GM13976 (cell line): ENCODE data around the gene ALDH1L1.

ENCODE experiments used
- DNase-seq: peaks from one replicate; pipeline ENCODE4 v3.0.0; 2012; ENCODE audit warnings: low spot score
- in situ Hi-C: fragments of 300-500 bp; cut with MboI; formaldehyde crosslinking; loops from one replicate; pipeline ENCODE4 v1.12.0; 2022; ENCODE audit warnings: low sequenced_read_pairs, mixed read lengths, inconsistent platforms; ENCODE audit not compliant: unreplicated experiment
- TF ChIP-seq, protein P1 (sequence below): IDR thresholded peaks from 2 replicates; pipeline ENCODE4 v1.5.1; 2012; ENCODE audit warnings: borderline replicate concordance, mild to moderate bottlenecking; ENCODE audit not compliant: insufficient read depth; ENCODE audit errors: extremely low read depth, missing control alignments, control extremely low read depth

Gene ALDH1L1

DNA sequence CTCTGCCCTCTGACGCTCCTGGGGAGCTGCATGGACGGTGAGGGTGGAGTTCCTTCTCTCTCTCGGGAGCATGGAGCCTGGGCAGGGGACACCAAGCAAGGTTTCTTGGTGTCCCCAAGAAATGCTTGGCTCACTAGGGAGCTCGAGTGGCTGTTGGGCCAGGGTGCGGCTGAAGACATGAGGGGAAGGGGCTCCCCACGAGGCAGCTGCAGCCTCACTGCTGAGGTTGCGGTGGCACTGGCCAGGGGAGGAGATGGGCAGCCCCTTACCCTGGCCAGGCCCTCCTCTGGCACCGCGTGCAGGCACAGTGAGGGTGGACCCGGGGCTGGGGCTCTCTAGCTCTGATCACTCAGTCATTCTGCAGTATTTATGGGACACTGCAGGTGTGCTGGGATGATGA lies 52.9 kb downstream of the ALDH1L1 start:
- in situ Hi-C loops = no loop called here
- DNase-seq = no peak
- TF ChIP-seq, protein P1, sequence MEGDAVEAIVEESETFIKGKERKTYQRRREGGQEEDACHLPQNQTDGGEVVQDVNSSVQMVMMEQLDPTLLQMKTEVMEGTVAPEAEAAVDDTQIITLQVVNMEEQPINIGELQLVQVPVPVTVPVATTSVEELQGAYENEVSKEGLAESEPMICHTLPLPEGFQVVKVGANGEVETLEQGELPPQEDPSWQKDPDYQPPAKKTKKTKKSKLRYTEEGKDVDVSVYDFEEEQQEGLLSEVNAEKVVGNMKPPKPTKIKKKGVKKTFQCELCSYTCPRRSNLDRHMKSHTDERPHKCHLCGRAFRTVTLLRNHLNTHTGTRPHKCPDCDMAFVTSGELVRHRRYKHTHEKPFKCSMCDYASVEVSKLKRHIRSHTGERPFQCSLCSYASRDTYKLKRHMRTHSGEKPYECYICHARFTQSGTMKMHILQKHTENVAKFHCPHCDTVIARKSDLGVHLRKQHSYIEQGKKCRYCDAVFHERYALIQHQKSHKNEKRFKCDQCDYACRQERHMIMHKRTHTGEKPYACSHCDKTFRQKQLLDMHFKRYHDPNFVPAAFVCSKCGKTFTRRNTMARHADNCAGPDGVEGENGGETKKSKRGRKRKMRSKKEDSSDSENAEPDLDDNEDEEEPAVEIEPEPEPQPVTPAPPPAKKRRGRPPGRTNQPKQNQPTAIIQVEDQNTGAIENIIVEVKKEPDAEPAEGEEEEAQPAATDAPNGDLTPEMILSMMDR = no peak

DNA sequence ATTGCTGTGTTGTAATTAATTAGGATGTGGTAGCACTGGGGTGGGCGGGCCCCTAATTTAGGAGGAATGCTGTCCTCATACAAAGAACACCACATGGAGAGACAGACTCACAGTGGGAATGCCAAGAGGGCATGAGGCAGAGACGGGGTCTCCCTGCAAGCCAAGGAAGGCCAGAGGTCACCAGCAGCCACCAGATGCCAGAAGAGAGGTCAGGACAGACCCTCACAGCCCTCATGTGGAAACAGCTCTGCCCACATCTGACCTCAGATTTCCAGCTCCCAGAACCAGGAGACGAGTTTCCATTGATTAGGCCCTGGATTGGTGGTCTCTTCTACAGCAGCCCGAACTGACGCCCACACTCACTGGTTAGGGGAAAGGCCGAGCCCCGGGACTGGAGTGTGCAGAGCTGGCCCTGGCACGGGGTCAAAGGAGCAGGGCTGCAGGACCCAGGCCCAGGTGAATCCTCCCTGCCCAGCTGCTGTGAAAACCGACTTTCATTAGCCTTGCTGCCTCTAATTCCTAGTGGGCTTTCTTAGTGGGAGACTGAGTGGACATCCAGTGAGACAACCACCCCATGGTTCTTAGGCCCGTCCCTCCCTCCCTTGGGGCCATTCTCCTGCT lies 53.5 kb downstream of the ALDH1L1 start:
- TF ChIP-seq, protein P1 = no peak
- no peak for DNase-seq
- in situ Hi-C loops = no loop called here

DNA sequence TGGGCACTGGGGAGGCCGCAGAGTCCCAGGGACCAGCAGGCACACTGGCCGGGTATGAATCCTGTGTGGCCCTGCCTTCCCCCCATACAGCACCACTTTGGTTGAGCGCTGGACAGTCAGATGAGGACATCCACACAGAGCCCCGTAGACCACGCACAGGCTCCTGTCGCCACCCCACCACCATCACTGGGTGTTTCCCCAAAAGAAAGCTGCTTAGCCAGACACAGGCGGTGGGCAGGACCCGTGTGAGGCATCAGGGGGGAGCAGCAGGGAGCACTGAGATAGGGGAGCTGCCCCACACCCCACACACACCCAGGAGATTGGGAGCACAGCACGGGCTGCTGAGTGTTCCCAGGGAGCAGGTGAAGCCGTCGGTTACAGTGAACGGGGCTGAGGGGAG lies 54.1 kb downstream of the ALDH1L1 start:
- DNase-seq = no peak
- TF ChIP-seq, protein P1 = no peak
- in situ Hi-C loops = no loop called here

DNA sequence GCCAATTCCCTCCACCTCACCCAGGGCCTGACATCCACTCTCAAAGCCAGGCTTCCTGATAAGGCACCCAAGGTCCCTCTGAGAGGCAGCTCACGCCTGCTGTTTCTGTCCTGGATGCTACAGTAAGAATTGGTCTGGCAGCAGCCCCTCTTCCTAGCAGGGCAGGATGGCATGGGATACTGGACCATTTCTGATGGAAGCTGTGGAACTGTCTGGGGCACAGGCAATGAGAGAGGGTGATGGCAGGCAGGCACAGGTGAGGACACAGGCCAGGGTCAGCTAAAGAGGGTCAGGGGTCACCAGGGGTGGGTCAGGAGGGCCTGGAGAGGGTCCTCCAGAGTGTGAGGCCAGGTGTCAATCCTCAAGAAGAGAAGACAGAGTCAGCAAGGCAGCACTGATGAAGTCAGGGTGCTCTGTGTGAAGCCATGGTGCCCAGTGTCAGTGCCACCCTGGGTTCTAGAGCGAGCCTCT lies 54.6 kb downstream of the ALDH1L1 start:
- DNase-seq = no peak
- TF ChIP-seq, protein P1 = no peak
- in situ Hi-C loops = no loop called here

DNA sequence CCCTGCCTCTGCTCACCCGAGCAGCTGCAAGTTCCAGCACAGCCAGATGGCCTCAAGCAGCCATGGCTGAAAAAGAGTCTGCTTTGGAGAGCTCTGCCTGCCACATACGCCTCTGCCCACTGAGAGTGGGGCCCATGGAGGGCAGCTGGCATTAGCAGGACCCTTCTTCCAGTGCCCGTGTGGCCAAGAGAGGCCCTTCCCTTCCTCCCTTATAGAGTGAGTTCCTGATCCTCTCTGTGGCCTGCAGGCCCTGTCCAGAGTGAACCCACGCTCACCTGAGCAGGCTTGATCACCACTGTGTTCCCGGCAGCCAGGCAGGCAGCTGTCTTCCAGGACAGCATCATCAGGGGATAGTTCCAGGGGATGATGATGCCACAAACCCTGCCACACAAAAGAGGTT lies 55.0 kb downstream of the ALDH1L1 start:
- DNase-seq = no peak
- in situ Hi-C loops = no loop called here
- TF ChIP-seq, protein P1 = no peak

DNA sequence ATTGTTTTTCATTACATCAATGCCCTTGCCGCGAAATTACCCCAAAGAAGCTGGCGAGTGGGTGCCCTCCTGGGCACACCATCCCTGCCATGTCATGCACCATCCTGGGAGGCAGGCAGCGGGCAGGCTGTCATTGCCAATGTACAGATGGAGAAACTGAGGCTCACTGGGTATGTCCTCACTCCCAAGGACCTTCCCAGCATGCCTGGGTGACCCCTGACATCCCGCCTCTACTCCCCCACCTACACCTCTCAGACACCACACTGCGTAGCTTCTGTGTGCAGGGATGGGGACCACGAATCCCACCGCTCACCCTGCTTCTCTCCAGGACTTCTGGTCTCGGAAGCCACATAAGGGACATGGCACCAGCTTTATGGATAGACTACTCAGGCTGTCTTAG lies 55.5 kb downstream of the ALDH1L1 start:
- TF ChIP-seq, protein P1 = no peak
- no peak for DNase-seq
- in situ Hi-C loops = no loop called here
